ENCODE measurements around the gene UEVLD. TPM values are rescaled to one million over a fixed set of nuclear protein-coding genes. Genes with fewer than 3 reads are reported as not detected.

Gene UEVLD
- total and polyA plus RNA-seq, 10 donors, result 4.1 to 23.0 (median 19.7) TPM

- no peaks in the 10 kb centered on the region for H3K9me3 ChIP-seq
- TF ChIP-seq POLR2A (IDR thresholded peaks at IDR 0.05) (no peak), CTCF (IDR thresholded peaks at IDR 0.05 in 8 of 11, conservative IDR thresholded peaks at IDR 0.05 in 3 of 11) (no peak), POLR2AphosphoS5 (IDR thresholded peaks at IDR 0.05) (no peak)
- peaks cover 0 to 99% (median 48%) of the 10 kb centered on the region in 6 donors for H3K36me3 ChIP-seq
- no peak overlapping the region for H3K27ac ChIP-seq
- no peaks in the 10 kb centered on the region for H3K27me3 ChIP-seq (replicated peaks in 1 of 7)
- intact Hi-C loops (cut with DNase I; ENCODE audit: low total_unique reads), result no loop called here
- WGBS, 5 donors, result 96 to 98% (median 97%) methylated on average over 3 of the region's 3 CpGs
- H3K4me3 ChIP-seq, result no peak overlapping the region
- H3K4me1 ChIP-seq, result no peaks in the 10 kb centered on the region
- DNase-seq, result no peak
These were observed 21.5 kb downstream of the UEVLD start for GRCh38 chr11:18567081-18567480.

- H3K27ac ChIP-seq, result no peak overlapping the region
- H3K4me1 ChIP-seq, result no peaks in the 10 kb centered on the region
- no peak overlapping the region for H3K4me3 ChIP-seq
- peaks cover 0 to 99% (median 52%) of the 10 kb centered on the region in 6 donors for H3K36me3 ChIP-seq
- intact Hi-C loops (cut with DNase I; ENCODE audit: low total_unique reads), result no loop called here
- TF ChIP-seq CTCF (IDR thresholded peaks at IDR 0.05 in 8 of 11, conservative IDR thresholded peaks at IDR 0.05 in 3 of 11) (no peak), POLR2A (IDR thresholded peaks at IDR 0.05) (no peak), POLR2AphosphoS5 (IDR thresholded peaks at IDR 0.05) (no peak)
- no peaks in the 10 kb centered on the region for H3K9me3 ChIP-seq
- H3K27me3 ChIP-seq (replicated peaks in 1 of 7), result no peaks in the 10 kb centered on the region
- DNase-seq, result no peak
These were observed 22.1 kb downstream of the UEVLD start for GRCh38 chr11:18566406-18566805.

- H3K36me3 ChIP-seq, result peaks cover 0 to 98% (median 51%) of the 10 kb centered on the region in 6 donors
- H3K27me3 ChIP-seq (replicated peaks in 1 of 7), result no peaks in the 10 kb centered on the region
- H3K4me1 ChIP-seq, result no peaks in the 10 kb centered on the region
- DNase-seq, result no peak
- intact Hi-C loops (cut with DNase I; ENCODE audit: low total_unique reads), result no loop called here
- no peak for TF ChIP-seq CTCF (IDR thresholded peaks at IDR 0.05 in 8 of 11, conservative IDR thresholded peaks at IDR 0.05 in 3 of 11)
- no peak for TF ChIP-seq POLR2A (IDR thresholded peaks at IDR 0.05)
- TF ChIP-seq POLR2AphosphoS5 (IDR thresholded peaks at IDR 0.05), result no peak
- no peak overlapping the region for H3K4me3 ChIP-seq
- no peak overlapping the region for H3K27ac ChIP-seq
- H3K9me3 ChIP-seq, result no peaks in the 10 kb centered on the region
These were observed 24.4 kb downstream of the UEVLD start for GRCh38 chr11:18564149-18564548.

GRCh38 chr11:18563090-18563730, 25.3 kb downstream of the UEVLD start:
- Histone ChIP-seq H3K9me3 (no peaks in the 10 kb centered on the region), H3K4me3 (no peak overlapping the region), H3K36me3 (peaks cover 0 to 99% (median 56%) of the 10 kb centered on the region in 6 donors), H3K27me3 (replicated peaks in 1 of 7) (no peaks in the 10 kb centered on the region), H3K4me1 (no peaks in the 10 kb centered on the region), H3K27ac (no peak overlapping the region)
- no peak for TF ChIP-seq POLR2A (IDR thresholded peaks at IDR 0.05)
- TF ChIP-seq CTCF (IDR thresholded peaks at IDR 0.05 in 8 of 11, conservative IDR thresholded peaks at IDR 0.05 in 3 of 11), result no peak
- TF ChIP-seq POLR2AphosphoS5 (IDR thresholded peaks at IDR 0.05), result no peak
- no peak for DNase-seq
- 77 to 100% (median 93%) methylated on average over 2 of the region's 2 CpGs for WGBS, 5 donors
- intact Hi-C loops (cut with DNase I; ENCODE audit: low total_unique reads), result no loop called here

Measured in spleen (tissue), 11 donors.